K562 (cell line): ENCODE data around the gene DNM1. TPM values are rescaled to one million over a fixed set of nuclear protein-coding genes. Genes with fewer than 3 reads are reported as not detected.

Experiments
- CBX8 ChIP-seq: fragments of 200-600 bp; sonication (generic); IDR thresholded peaks from 2 replicates; pipeline ENCODE4 v1.6.1; 2012; ENCODE audit warnings: borderline replicate concordance, mixed run types, low read depth, mild to moderate bottlenecking, moderate library complexity, mixed read lengths, low read length, control low read depth, inconsistent platforms; ENCODE audit not compliant: poor library complexity, severe bottlenecking; ENCODE audit errors: extremely low read depth
- ILK ChIP-seq: fragments of 450-650 bp; IDR thresholded peaks from 2 replicates; pipeline ENCODE4 v1.6.1; 2016; ENCODE audit warnings: missing genetic modification characterization, low read depth, mild to moderate bottlenecking, missing compliant biosample characterization, moderate library complexity, borderline replicate concordance
- PCBP1 ChIP-seq: fragments of 200-400 bp; formaldehyde crosslinking; IDR thresholded peaks from 2 replicates; pipeline ENCODE4 v1.6.1; 2018; ENCODE audit warnings: mild to moderate bottlenecking, low read depth, low read length; ENCODE audit not compliant: poor library complexity, severe bottlenecking
- TAL1 ChIP-seq: fragments of 450-650 bp; IDR thresholded peaks from 2 replicates; pipeline ENCODE4 v1.6.1; 2016; ENCODE audit warnings: mild to moderate bottlenecking
- ZNF24 ChIP-seq: fragments of 450-650 bp; IDR thresholded peaks from 2 replicates; pipeline ENCODE4 v1.6.1; 2016
- ZNF584 ChIP-seq: fragments of 200-800 bp; sonication (Bioruptor generic); IDR thresholded peaks from 2 replicates; pipeline ENCODE4 v1.6.1; 2016; ENCODE audit warnings: low read depth, mild to moderate bottlenecking, missing genetic modification characterization, missing compliant biosample characterization
- polyA plus RNA-seq, 8 experiments: library from polyadenylated mRNA; depleted of rRNA in 4 of 8; stranded (reverse) in 5 of 8; unstranded in 3 of 8; fragments of >200 nt; fragmentation: Nextera tagmentation in 2 of 8; fragmentation: Illumina TruSeq in 1 of 8; extraction: Ambion mirVana in 2 of 8; extraction: Trizol in 1 of 8; gene quantifications; 2 replicates each; pipeline versions ENCODE4 v1.2.1 to v1.2.3, GENCODE V29; 2011 to 2014; ENCODE audit warnings: inconsistent platforms in 1 of 8, missing spikeins in 1 of 8
- total RNA-seq, 7 experiments: library from RNA; depleted of rRNA in 6 of 7; stranded (reverse); fragments of >200 nt in 6 of 7; fragmentation: Illumina TruSeq in 2 of 7; extraction: Trizol in 2 of 7; gene quantifications; 2 replicates each; pipeline versions ENCODE4 v1.2.1 to v1.2.3, GENCODE V29; 2011 to 2021; ENCODE audit warnings: low replicate concordance in 1 of 7
- TF ChIP-seq, protein P1 (sequence below), 3 experiments: IDR thresholded peaks in 2 of 3; conservative IDR thresholded peaks in 1 of 3; 2 replicates each; pipeline ENCODE4 v1.5.1; 2011 to 2012; ENCODE audit warnings: low read length in 3 of 3, mild to moderate bottlenecking in 3 of 3, control low read depth in 2 of 3, improper control_type of control experiment in 1 of 3, inconsistent platforms in 1 of 3, low read depth in 1 of 3, mixed read lengths in 1 of 3, moderate library complexity in 1 of 3; ENCODE audit not compliant: insufficient read depth in 2 of 3
- TF ChIP-seq, protein P2 (sequence below), 2 experiments: fragments of 450-650 bp; IDR thresholded peaks; 2 replicates each; pipeline ENCODE4 v1.6.1; 2018; ENCODE audit warnings: mild to moderate bottlenecking in 2 of 2, low read depth in 1 of 2; ENCODE audit not compliant: partially characterized antibody in 2 of 2
- TF ChIP-seq, protein P3 (sequence below): fragments of 450-650 bp; IDR thresholded peaks from 2 replicates; pipeline ENCODE4 v1.6.1; 2017; ENCODE audit warnings: antibody characterized with exemption, mild to moderate bottlenecking
- TF ChIP-seq, protein P4 (sequence below): fragments of 250-450 bp; sonication (Bioruptor Pico); IDR thresholded peaks from 2 replicates; pipeline ENCODE4 v1.8.0; 2022; ENCODE audit warnings: inconsistent platforms

DNM1 gene
- total and polyA plus RNA-seq, 9 of the 15 experiments (the other 6 are each of a cell fraction or from before 2014, with no cell fraction given) = 0.39 to 23.1 (median 9.1) TPM

DNA sequence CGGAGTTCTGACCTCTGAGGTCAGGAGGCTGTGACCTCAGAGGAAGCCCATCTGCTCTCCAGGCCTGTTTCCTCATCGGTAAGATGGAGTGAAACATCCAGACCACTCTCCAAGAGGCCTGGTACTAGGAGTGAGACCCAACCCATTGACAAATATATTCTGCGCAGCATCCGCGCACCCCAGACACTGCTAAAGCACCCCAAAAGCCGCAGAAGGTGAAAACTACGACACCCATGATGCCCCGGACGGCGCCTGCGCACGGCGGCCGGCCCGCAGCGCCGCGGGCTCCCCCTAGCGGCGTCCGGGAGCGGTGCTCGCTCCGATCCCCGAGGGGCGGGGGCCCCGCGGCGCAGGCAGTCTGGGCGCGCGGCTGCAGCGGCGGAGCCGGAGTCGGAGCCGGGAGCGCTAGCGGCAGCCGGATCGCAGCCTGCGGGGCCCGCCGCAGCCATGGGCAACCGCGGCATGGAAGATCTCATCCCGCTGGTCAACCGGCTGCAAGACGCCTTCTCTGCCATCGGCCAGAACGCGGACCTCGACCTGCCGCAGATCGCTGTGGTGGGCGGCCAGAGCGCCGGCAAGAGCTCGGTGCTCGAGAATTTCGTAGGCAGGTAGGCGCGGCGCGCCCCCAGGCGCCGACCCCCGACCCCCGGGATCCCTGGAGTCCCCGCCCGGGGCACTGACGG, at the start of gene DNM1 (continued):
- TF ChIP-seq, protein P1, sequence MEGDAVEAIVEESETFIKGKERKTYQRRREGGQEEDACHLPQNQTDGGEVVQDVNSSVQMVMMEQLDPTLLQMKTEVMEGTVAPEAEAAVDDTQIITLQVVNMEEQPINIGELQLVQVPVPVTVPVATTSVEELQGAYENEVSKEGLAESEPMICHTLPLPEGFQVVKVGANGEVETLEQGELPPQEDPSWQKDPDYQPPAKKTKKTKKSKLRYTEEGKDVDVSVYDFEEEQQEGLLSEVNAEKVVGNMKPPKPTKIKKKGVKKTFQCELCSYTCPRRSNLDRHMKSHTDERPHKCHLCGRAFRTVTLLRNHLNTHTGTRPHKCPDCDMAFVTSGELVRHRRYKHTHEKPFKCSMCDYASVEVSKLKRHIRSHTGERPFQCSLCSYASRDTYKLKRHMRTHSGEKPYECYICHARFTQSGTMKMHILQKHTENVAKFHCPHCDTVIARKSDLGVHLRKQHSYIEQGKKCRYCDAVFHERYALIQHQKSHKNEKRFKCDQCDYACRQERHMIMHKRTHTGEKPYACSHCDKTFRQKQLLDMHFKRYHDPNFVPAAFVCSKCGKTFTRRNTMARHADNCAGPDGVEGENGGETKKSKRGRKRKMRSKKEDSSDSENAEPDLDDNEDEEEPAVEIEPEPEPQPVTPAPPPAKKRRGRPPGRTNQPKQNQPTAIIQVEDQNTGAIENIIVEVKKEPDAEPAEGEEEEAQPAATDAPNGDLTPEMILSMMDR (IDR thresholded peaks at IDR 0.05 in 2 of 3, conservative IDR thresholded peaks at IDR 0.05 in 1 of 3; ENCODE audit: insufficient read depth in 2 of 3, low read depth in 1 of 3, low read length in 3 of 3) = peak; percentile 96 to 99 (median 97)
- TF ChIP-seq, protein P2, sequence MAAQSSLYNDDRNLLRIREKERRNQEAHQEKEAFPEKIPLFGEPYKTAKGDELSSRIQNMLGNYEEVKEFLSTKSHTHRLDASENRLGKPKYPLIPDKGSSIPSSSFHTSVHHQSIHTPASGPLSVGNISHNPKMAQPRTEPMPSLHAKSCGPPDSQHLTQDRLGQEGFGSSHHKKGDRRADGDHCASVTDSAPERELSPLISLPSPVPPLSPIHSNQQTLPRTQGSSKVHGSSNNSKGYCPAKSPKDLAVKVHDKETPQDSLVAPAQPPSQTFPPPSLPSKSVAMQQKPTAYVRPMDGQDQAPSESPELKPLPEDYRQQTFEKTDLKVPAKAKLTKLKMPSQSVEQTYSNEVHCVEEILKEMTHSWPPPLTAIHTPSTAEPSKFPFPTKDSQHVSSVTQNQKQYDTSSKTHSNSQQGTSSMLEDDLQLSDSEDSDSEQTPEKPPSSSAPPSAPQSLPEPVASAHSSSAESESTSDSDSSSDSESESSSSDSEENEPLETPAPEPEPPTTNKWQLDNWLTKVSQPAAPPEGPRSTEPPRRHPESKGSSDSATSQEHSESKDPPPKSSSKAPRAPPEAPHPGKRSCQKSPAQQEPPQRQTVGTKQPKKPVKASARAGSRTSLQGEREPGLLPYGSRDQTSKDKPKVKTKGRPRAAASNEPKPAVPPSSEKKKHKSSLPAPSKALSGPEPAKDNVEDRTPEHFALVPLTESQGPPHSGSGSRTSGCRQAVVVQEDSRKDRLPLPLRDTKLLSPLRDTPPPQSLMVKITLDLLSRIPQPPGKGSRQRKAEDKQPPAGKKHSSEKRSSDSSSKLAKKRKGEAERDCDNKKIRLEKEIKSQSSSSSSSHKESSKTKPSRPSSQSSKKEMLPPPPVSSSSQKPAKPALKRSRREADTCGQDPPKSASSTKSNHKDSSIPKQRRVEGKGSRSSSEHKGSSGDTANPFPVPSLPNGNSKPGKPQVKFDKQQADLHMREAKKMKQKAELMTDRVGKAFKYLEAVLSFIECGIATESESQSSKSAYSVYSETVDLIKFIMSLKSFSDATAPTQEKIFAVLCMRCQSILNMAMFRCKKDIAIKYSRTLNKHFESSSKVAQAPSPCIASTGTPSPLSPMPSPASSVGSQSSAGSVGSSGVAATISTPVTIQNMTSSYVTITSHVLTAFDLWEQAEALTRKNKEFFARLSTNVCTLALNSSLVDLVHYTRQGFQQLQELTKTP (IDR thresholded peaks at IDR 0.05; ENCODE audit: low read depth in 1 of 2, partially characterized antibody in 2 of 2) = peak in 1 of 2 experiments; percentile 86
- TF ChIP-seq TAL1 (no peak), CBX8 (no peak), ZNF24 (peak; percentile 71; the same call in 1 of the 2 replicates), ILK (no peak), PCBP1 (peak; percentile 76), ZNF584 (CRISPR knock-in tag) (no peak)
- TF ChIP-seq, protein P3, sequence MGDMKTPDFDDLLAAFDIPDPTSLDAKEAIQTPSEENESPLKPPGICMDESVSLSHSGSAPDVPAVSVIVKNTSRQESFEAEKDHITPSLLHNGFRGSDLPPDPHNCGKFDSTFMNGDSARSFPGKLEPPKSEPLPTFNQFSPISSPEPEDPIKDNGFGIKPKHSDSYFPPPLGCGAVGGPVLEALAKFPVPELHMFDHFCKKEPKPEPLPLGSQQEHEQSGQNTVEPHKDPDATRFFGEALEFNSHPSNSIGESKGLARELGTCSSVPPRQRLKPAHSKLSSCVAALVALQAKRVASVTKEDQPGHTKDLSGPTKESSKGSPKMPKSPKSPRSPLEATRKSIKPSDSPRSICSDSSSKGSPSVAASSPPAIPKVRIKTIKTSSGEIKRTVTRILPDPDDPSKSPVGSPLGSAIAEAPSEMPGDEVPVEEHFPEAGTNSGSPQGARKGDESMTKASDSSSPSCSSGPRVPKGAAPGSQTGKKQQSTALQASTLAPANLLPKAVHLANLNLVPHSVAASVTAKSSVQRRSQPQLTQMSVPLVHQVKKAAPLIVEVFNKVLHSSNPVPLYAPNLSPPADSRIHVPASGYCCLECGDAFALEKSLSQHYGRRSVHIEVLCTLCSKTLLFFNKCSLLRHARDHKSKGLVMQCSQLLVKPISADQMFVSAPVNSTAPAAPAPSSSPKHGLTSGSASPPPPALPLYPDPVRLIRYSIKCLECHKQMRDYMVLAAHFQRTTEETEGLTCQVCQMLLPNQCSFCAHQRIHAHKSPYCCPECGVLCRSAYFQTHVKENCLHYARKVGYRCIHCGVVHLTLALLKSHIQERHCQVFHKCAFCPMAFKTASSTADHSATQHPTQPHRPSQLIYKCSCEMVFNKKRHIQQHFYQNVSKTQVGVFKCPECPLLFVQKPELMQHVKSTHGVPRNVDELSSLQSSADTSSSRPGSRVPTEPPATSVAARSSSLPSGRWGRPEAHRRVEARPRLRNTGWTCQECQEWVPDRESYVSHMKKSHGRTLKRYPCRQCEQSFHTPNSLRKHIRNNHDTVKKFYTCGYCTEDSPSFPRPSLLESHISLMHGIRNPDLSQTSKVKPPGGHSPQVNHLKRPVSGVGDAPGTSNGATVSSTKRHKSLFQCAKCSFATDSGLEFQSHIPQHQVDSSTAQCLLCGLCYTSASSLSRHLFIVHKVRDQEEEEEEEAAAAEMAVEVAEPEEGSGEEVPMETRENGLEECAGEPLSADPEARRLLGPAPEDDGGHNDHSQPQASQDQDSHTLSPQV = no peak
- TF ChIP-seq, protein P4, sequence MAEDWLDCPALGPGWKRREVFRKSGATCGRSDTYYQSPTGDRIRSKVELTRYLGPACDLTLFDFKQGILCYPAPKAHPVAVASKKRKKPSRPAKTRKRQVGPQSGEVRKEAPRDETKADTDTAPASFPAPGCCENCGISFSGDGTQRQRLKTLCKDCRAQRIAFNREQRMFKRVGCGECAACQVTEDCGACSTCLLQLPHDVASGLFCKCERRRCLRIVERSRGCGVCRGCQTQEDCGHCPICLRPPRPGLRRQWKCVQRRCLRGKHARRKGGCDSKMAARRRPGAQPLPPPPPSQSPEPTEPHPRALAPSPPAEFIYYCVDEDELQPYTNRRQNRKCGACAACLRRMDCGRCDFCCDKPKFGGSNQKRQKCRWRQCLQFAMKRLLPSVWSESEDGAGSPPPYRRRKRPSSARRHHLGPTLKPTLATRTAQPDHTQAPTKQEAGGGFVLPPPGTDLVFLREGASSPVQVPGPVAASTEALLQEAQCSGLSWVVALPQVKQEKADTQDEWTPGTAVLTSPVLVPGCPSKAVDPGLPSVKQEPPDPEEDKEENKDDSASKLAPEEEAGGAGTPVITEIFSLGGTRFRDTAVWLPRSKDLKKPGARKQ (CRISPR knock-in tag) = no peak
